GM12878 (cell line): ENCODE results near the gene STK32A. TPM values are rescaled to one million over a fixed set of nuclear protein-coding genes. Genes with fewer than 3 reads are reported as not detected.

Source experiments
- ATAC-seq: fragments of 200-7000 bp; cut with Tn5 transposase; 3 replicates; pipeline ENCODE4 v1.9.1; 2020; ENCODE audit warnings: mild to moderate bottlenecking, moderate library complexity
- BruUV-seq: library from RNA; stranded (reverse); fragments of 400-500 nt; replicated peaks from 2 replicates; lab custom pipeline; 2021; lab: Mats Ljungman, UMichigan
- CTCF ChIA-PET: fragments of 300-600 bp; sonication (Branson Sonifier 250); formaldehyde crosslinking; extraction: SDS; loops from one replicate; lab custom pipeline; 2021; ENCODE audit warnings: inconsistent platforms; lab: Yijun Ruan, JAX
- POLR2A ChIA-PET: fragments of 350-600 bp; formaldehyde crosslinking; extraction: SDS; loops from one replicate; lab custom pipeline; 2021; ENCODE audit warnings: inconsistent platforms; lab: Charles Lee
- RAD21 ChIA-PET: fragments of 300-600 bp; sonication (Branson Sonifier 250); formaldehyde crosslinking; loops from one replicate; lab custom pipeline; 2023; ENCODE audit warnings: antibody characterized with exemption; ENCODE audit not compliant: unreplicated experiment; lab: Charles Lee
- SMC1A ChIA-PET: fragments of 300-600 bp; sonication (Branson Sonifier 250); formaldehyde crosslinking; loops from one replicate; lab custom pipeline; 2023; ENCODE audit not compliant: unreplicated experiment, uncharacterized antibody; lab: Charles Lee
- DNase-seq: peaks from one replicate; pipeline ENCODE4 v3.0.0-alpha.2; 2011; ENCODE audit warnings: low read depth, low spot score
- FAIRE-seq: peaks from 3 replicates; lab custom pipeline; 2011; peaks lifted over from hg19 to GRCh38; lab: Jason Lieb, UNC
- H2AFZ ChIP-seq: 2 replicates; pipeline ENCODE4 v1.6.0; 2011; ENCODE audit warnings: low read depth, low read length, control low read depth; ENCODE audit not compliant: control insufficient read depth
- H3K27ac ChIP-seq: 2 replicates; pipeline ENCODE4 v1.5.1; 2011; ENCODE audit warnings: control low read depth; ENCODE audit not compliant: control insufficient read depth, insufficient read depth
- H3K27me3 ChIP-seq, 2 experiments: replicated peaks in 1 of 2; 2 replicates each; pipeline versions ENCODE4 v1.6.0 to v1.6.1; 2011; ENCODE audit warnings: low read length in 1 of 2; ENCODE audit not compliant: control insufficient read depth in 2 of 2, insufficient read depth in 2 of 2
- H3K36me3 ChIP-seq, 2 experiments: 2 replicates each; pipeline ENCODE4 v1.5.1; 2011; ENCODE audit warnings: low read length in 1 of 2; ENCODE audit not compliant: control insufficient read depth in 2 of 2, insufficient read depth in 2 of 2
- H3K4me1 ChIP-seq: 2 replicates; pipeline ENCODE4 v1.6.1; 2011; ENCODE audit warnings: mild to moderate bottlenecking, low read length, moderate library complexity, mixed read lengths; ENCODE audit not compliant: control insufficient read depth, insufficient read depth
- H3K4me2 ChIP-seq: 2 replicates; pipeline ENCODE4 v1.6.0; 2011; ENCODE audit warnings: control low read depth; ENCODE audit not compliant: control insufficient read depth, insufficient read depth
- H3K4me3 ChIP-seq: fragments of 200-600 bp; sonication (generic); 2 replicates; pipeline ENCODE4 v1.5.1; 2016
- H3K79me2 ChIP-seq: 2 replicates; pipeline ENCODE4 v1.6.0; 2011; ENCODE audit warnings: low read length; ENCODE audit not compliant: control insufficient read depth, insufficient read depth
- H3K9ac ChIP-seq: 2 replicates; pipeline ENCODE4 v1.8.0; 2011; ENCODE audit warnings: low read length, control low read depth, mixed read lengths; ENCODE audit not compliant: control insufficient read depth, insufficient read depth
- H3K9me3 ChIP-seq: replicated peaks from 3 replicates; pipeline ENCODE4 v1.5.1; 2011; ENCODE audit warnings: mild to moderate bottlenecking, low read length; ENCODE audit not compliant: control insufficient read depth, insufficient read depth
- H4K20me1 ChIP-seq: 2 replicates; pipeline ENCODE4 v1.6.0; 2011; ENCODE audit not compliant: control insufficient read depth, insufficient read depth
- BMI1 ChIP-seq: fragments of 450-650 bp; IDR thresholded peaks from 2 replicates; pipeline ENCODE4 v1.6.1; 2016; ENCODE audit warnings: mild to moderate bottlenecking, moderate library complexity, borderline replicate concordance
- DPF2 ChIP-seq: fragments of 450-650 bp; IDR thresholded peaks from 2 replicates; pipeline ENCODE4 v1.6.1; 2017; ENCODE audit warnings: mild to moderate bottlenecking
- ESRRA ChIP-seq: IDR thresholded peaks from 2 replicates; pipeline ENCODE4 v1.6.1; 2012; ENCODE audit warnings: mild to moderate bottlenecking, low read length, improper control_type of control experiment
- HCFC1 ChIP-seq: fragments of 150-350 bp; IDR thresholded peaks from 2 replicates; pipeline ENCODE4 v1.6.1; 2014; ENCODE audit warnings: low read length
- IRF4 ChIP-seq: IDR thresholded peaks from 2 replicates; pipeline ENCODE4 v1.6.1; 2011; ENCODE audit warnings: low read depth, low read length
- MTA3 ChIP-seq: IDR thresholded peaks from 2 replicates; pipeline ENCODE4 v1.6.1; 2012; ENCODE audit warnings: low read length, inconsistent platforms, borderline replicate concordance
- MYC ChIP-seq: IDR thresholded peaks from 2 replicates; pipeline ENCODE4 v1.6.1; 2011; ENCODE audit warnings: mild to moderate bottlenecking, low read length, moderate library complexity, inconsistent platforms; ENCODE audit not compliant: insufficient read depth, insufficient replicate concordance, insufficient read length, severe bottlenecking
- NR2F1 ChIP-seq: fragments of 450-650 bp; conservative IDR thresholded peaks from 2 replicates; pipeline ENCODE4 v1.6.1; 2017; ENCODE audit warnings: mild to moderate bottlenecking
- RB1 ChIP-seq: fragments of 450-650 bp; formaldehyde crosslinking; IDR thresholded peaks from 2 replicates; pipeline ENCODE4 v1.6.1; 2017; ENCODE audit warnings: mild to moderate bottlenecking, borderline replicate concordance
- SIX5 ChIP-seq: IDR thresholded peaks from 2 replicates; pipeline ENCODE4 v1.6.1; 2011; ENCODE audit warnings: mild to moderate bottlenecking, low read depth, low read length, moderate library complexity; ENCODE audit not compliant: severe bottlenecking
- TAF1 ChIP-seq: IDR thresholded peaks from 2 replicates; pipeline ENCODE4 v1.6.1; 2011; ENCODE audit warnings: mild to moderate bottlenecking, low read depth, low read length, borderline replicate concordance
- WGBS: methylation state at CpG from one replicate; pipeline ENCODE4 v1.1.6; 2016; ENCODE audit warnings: low lambda C conversion rate; ENCODE audit not compliant: insufficient replicate concordance, insufficient coverage; ENCODE audit errors: missing lambda C conversion rate; 5-methylcytosine and 5-hydroxymethylcytosine counted together
- in situ Hi-C: fragments of 300-500 bp; cut with MboI; formaldehyde crosslinking; loops from 9 replicates; pipeline ENCODE4 v1.14.3; 2018; ENCODE audit warnings: mixed read lengths
- intact Hi-C: fragments of 100-400 bp; cut with micrococcal nuclease; formaldehyde crosslinking; loops from one replicate; pipeline ENCODE4 v1.14.2; 2022; ENCODE audit not compliant: unreplicated experiment
- polyA plus RNA-seq, 11 experiments: library from polyadenylated mRNA; depleted of rRNA in 4 of 11; unstranded in 6 of 11; stranded (reverse) in 5 of 11; fragments of >200 nt; fragmentation: Nextera tagmentation in 4 of 11; fragmentation: Illumina TruSeq in 1 of 11; extraction: Ambion mirVana in 4 of 11; extraction: Trizol in 1 of 11; gene quantifications; 1 replicate in 1 of 11; 2 replicates in 10 of 11; pipeline versions ENCODE4 v1.2.1 to v1.2.3, GENCODE V29; 2011 to 2016; ENCODE audit warnings: inconsistent platforms in 2 of 11, missing spikeins in 2 of 11, low read depth in 1 of 11
- total RNA-seq, 4 experiments: library from RNA; depleted of rRNA in 3 of 4; stranded (reverse); fragments of >200 nt in 3 of 4; fragmentation: Illumina TruSeq in 1 of 4; extraction: Trizol in 1 of 4; gene quantifications; 2 replicates each; pipeline versions ENCODE4 v1.2.1 to v1.2.3, GENCODE V29; 2013 to 2021
- TF ChIP-seq, protein P1 (sequence below): IDR thresholded peaks from 2 replicates; pipeline ENCODE4 v1.6.1; 2012; ENCODE audit warnings: low read depth, low read length, improper control_type of control experiment
- TF ChIP-seq, protein P2 (sequence below): IDR thresholded peaks from 2 replicates; pipeline ENCODE4 v1.6.1; 2012; ENCODE audit warnings: improper control_type of control experiment, low read depth, low read length; ENCODE audit not compliant: insufficient replicate concordance

The STK32A gene
- total and polyA plus RNA-seq, 10 of the 15 experiments (the other 5 are each of a cell fraction or from before 2014, with no cell fraction given), result under 0.01 to 0.10 TPM; not detected in 8

- ChIA-PET SMC1A (interaction anchor here (0.8 to 1.4 kb wide), 3 partner anchors 10 to 206 kb away, joined by 3 to 4 read pairs (median 4); no protein-coding TSS in a partner anchor), CTCF (interaction anchor here (1.3 to 1.9 kb wide), 2 partner anchors 20 to 26 kb away, joined by 3 to 9 read pairs; no protein-coding TSS in a partner anchor), POLR2A (interaction anchor here (0.6 kb wide), 1 partner anchor 410 kb away, joined by 4 read pairs; the partner anchor contains the start of gene JAKMIP2), RAD21 (interaction anchor here (1.4 kb wide), 1 partner anchor 148 kb away, joined by 5 read pairs; no protein-coding TSS in a partner anchor)
- Histone ChIP-seq H3K36me3 (no peaks in the 10 kb centered on the region), H3K27me3 (no peaks in the 10 kb centered on the region; a peak in 1 of 4 replicates), H3K9me3 (no peaks in the 10 kb centered on the region), H3K27ac (no peak overlapping the region), H3K79me2 (no peaks in the 10 kb centered on the region), H3K4me3 (no peak overlapping the region), H3K9ac (no peak overlapping the region), H4K20me1 (no peaks in the 10 kb centered on the region), H3K4me2 (no peak overlapping the region), H3K4me1 (no peaks in the 10 kb centered on the region), H2AFZ (no peak overlapping the region)
- ATAC-seq (no peak), FAIRE-seq (no peak), DNase-seq (no peak)
- TF ChIP-seq IRF4, result no peak
- TF ChIP-seq, protein P1, sequence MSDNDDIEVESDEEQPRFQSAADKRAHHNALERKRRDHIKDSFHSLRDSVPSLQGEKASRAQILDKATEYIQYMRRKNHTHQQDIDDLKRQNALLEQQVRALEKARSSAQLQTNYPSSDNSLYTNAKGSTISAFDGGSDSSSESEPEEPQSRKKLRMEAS, result no peak
- no peak for TF ChIP-seq RB1
- no peak for TF ChIP-seq TAF1
- no peak for TF ChIP-seq DPF2
- no peak for TF ChIP-seq BMI1
- TF ChIP-seq NR2F1, result no peak
- TF ChIP-seq HCFC1, result no peak
- TF ChIP-seq ESRRA, result no peak
- TF ChIP-seq SIX5, result no peak
- TF ChIP-seq MYC, result no peak
- no peak for TF ChIP-seq MTA3
- TF ChIP-seq, protein P2, sequence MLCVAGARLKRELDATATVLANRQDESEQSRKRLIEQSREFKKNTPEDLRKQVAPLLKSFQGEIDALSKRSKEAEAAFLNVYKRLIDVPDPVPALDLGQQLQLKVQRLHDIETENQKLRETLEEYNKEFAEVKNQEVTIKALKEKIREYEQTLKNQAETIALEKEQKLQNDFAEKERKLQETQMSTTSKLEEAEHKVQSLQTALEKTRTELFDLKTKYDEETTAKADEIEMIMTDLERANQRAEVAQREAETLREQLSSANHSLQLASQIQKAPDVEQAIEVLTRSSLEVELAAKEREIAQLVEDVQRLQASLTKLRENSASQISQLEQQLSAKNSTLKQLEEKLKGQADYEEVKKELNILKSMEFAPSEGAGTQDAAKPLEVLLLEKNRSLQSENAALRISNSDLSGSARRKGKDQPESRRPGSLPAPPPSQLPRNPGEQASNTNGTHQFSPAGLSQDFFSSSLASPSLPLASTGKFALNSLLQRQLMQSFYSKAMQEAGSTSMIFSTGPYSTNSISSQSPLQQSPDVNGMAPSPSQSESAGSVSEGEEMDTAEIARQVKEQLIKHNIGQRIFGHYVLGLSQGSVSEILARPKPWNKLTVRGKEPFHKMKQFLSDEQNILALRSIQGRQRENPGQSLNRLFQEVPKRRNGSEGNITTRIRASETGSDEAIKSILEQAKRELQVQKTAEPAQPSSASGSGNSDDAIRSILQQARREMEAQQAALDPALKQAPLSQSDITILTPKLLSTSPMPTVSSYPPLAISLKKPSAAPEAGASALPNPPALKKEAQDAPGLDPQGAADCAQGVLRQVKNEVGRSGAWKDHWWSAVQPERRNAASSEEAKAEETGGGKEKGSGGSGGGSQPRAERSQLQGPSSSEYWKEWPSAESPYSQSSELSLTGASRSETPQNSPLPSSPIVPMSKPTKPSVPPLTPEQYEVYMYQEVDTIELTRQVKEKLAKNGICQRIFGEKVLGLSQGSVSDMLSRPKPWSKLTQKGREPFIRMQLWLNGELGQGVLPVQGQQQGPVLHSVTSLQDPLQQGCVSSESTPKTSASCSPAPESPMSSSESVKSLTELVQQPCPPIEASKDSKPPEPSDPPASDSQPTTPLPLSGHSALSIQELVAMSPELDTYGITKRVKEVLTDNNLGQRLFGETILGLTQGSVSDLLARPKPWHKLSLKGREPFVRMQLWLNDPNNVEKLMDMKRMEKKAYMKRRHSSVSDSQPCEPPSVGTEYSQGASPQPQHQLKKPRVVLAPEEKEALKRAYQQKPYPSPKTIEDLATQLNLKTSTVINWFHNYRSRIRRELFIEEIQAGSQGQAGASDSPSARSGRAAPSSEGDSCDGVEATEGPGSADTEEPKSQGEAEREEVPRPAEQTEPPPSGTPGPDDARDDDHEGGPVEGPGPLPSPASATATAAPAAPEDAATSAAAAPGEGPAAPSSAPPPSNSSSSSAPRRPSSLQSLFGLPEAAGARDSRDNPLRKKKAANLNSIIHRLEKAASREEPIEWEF, result no peak
- in situ Hi-C loops, result no loop called here
- no TSS peak for BruUV-seq
- 0% methylated on average over 1 of the region's 1 CpG for WGBS
- intact Hi-C loops, result no loop called here
These were observed 137.4 kb downstream of the STK32A start for GRCh38 chr5:147372191-147372590.
